ENCODE results near the gene SNX14.

- TF ChIP-seq ZFP41 (tag by site-specific recombination; IDR thresholded peaks at IDR 0.05; ENCODE audit: borderline replicate concordance), result no peak
- TF ChIP-seq ZNF18 (tag by site-specific recombination; IDR thresholded peaks at IDR 0.05), result no peak
- TF ChIP-seq, protein P1, sequence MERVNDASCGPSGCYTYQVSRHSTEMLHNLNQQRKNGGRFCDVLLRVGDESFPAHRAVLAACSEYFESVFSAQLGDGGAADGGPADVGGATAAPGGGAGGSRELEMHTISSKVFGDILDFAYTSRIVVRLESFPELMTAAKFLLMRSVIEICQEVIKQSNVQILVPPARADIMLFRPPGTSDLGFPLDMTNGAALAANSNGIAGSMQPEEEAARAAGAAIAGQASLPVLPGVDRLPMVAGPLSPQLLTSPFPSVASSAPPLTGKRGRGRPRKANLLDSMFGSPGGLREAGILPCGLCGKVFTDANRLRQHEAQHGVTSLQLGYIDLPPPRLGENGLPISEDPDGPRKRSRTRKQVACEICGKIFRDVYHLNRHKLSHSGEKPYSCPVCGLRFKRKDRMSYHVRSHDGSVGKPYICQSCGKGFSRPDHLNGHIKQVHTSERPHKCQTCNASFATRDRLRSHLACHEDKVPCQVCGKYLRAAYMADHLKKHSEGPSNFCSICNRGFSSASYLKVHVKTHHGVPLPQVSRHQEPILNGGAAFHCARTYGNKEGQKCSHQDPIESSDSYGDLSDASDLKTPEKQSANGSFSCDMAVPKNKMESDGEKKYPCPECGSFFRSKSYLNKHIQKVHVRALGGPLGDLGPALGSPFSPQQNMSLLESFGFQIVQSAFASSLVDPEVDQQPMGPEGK (tag by site-specific recombination; IDR thresholded peaks at IDR 0.05), result no peak
These were observed 18.6 kb downstream of the SNX14 start for GRCh38 chr6:85574932-85575598.
